SK-N-SH (cell line): ENCODE results near the gene LRRC8C.

ENCODE experiments used
- MXI1 ChIP-seq: IDR thresholded peaks from 2 replicates; pipeline ENCODE4 v1.6.1; 2012; ENCODE audit warnings: mild to moderate bottlenecking, low read depth, low read length, improper control_type of control experiment
- NRF1 ChIP-seq: IDR thresholded peaks from 2 replicates; pipeline ENCODE4 v1.6.1; 2012; ENCODE audit warnings: low read depth, mild to moderate bottlenecking, low read length
- TCF12 ChIP-seq: IDR thresholded peaks from 2 replicates; pipeline ENCODE4 v1.4.0; 2012
- TEAD4 ChIP-seq: IDR thresholded peaks from 2 replicates; pipeline ENCODE4 v1.4.0; 2012; ENCODE audit warnings: mild to moderate bottlenecking, borderline replicate concordance; ENCODE audit not compliant: insufficient read depth
- YY1 ChIP-seq: IDR thresholded peaks from 2 replicates; pipeline ENCODE4 v1.4.0; 2012; ENCODE audit warnings: low read depth, mild to moderate bottlenecking
- TF ChIP-seq, protein P1 (sequence below): fragments of 200-600 bp; sonication (generic); IDR thresholded peaks from 2 replicates; pipeline ENCODE4 v1.6.1; 2017; ENCODE audit warnings: antibody characterized with exemption, mild to moderate bottlenecking, moderate library complexity
- TF ChIP-seq, protein P2 (sequence below): IDR thresholded peaks from 2 replicates; pipeline ENCODE4 v1.6.1; 2012; ENCODE audit warnings: mild to moderate bottlenecking, low read depth, low read length, moderate library complexity

DNA sequence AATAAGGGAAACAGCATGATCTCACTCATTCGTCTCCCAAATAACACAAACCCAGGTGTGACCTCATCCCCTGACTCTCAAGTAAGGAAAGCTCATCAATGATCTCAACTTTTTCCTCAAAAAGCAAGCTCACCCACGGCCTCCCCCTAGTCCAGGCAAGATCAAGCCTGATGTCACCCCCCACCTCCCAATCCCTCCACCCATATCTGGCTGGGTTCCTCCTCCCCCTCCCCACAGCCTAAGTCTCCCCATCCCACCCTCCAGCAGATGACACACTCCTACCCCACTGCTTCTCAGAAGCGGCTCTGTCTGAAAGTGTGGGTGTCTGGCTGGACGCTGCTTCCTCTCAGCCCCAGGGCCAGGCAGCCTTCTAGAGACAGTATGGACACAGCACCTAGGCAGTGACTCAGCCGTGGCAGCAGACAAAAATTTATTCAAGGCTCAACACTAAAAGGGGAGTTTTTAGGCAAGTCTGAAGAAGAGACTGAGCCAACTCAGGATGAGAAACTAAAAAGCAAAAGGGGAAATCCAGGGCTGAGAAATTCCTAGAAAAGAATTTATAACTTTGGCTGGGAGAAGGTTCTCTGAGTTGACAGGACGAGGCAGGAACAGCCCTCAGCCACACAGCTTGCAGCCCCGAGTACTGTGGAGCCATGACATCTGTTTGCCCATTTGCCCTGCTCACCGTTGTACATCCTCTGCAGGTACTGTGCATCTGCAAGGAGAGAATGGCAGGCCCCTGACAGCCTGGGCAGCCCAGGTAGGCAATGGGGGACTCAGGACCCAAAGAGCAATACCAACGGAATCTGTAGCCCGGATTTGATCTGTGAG is 106.3 kb downstream of the LRRC8C start:
- TF ChIP-seq, protein P1, sequence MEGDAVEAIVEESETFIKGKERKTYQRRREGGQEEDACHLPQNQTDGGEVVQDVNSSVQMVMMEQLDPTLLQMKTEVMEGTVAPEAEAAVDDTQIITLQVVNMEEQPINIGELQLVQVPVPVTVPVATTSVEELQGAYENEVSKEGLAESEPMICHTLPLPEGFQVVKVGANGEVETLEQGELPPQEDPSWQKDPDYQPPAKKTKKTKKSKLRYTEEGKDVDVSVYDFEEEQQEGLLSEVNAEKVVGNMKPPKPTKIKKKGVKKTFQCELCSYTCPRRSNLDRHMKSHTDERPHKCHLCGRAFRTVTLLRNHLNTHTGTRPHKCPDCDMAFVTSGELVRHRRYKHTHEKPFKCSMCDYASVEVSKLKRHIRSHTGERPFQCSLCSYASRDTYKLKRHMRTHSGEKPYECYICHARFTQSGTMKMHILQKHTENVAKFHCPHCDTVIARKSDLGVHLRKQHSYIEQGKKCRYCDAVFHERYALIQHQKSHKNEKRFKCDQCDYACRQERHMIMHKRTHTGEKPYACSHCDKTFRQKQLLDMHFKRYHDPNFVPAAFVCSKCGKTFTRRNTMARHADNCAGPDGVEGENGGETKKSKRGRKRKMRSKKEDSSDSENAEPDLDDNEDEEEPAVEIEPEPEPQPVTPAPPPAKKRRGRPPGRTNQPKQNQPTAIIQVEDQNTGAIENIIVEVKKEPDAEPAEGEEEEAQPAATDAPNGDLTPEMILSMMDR = no peak
- TF ChIP-seq, protein P2, sequence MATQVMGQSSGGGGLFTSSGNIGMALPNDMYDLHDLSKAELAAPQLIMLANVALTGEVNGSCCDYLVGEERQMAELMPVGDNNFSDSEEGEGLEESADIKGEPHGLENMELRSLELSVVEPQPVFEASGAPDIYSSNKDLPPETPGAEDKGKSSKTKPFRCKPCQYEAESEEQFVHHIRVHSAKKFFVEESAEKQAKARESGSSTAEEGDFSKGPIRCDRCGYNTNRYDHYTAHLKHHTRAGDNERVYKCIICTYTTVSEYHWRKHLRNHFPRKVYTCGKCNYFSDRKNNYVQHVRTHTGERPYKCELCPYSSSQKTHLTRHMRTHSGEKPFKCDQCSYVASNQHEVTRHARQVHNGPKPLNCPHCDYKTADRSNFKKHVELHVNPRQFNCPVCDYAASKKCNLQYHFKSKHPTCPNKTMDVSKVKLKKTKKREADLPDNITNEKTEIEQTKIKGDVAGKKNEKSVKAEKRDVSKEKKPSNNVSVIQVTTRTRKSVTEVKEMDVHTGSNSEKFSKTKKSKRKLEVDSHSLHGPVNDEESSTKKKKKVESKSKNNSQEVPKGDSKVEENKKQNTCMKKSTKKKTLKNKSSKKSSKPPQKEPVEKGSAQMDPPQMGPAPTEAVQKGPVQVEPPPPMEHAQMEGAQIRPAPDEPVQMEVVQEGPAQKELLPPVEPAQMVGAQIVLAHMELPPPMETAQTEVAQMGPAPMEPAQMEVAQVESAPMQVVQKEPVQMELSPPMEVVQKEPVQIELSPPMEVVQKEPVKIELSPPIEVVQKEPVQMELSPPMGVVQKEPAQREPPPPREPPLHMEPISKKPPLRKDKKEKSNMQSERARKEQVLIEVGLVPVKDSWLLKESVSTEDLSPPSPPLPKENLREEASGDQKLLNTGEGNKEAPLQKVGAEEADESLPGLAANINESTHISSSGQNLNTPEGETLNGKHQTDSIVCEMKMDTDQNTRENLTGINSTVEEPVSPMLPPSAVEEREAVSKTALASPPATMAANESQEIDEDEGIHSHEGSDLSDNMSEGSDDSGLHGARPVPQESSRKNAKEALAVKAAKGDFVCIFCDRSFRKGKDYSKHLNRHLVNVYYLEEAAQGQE = no peak
- TF ChIP-seq MXI1 (no peak), TCF12 (no peak), NRF1 (no peak), YY1 (no peak), TEAD4 (no peak)
